Lower leg skin (tissue), 3 donors: Measurements from ENCODE around the gene MAST3.

Source experiments
- POLR2A ChIP-seq, 2 donors: fragments of 450-650 bp; IDR thresholded peaks; one replicate each; pipeline ENCODE4 v1.6.1; 2016 to 2017; ENCODE audit warnings: antibody characterized with exemption in 2 of 2, mild to moderate bottlenecking in 1 of 2, moderate library complexity in 1 of 2
- TF ChIP-seq, protein P1 (sequence below), 3 donors: fragments of 450-650 bp; IDR thresholded peaks; one replicate each; pipeline ENCODE4 v1.5.1; 2016; ENCODE audit warnings: antibody characterized with exemption in 3 of 3, mild to moderate bottlenecking in 3 of 3, moderate library complexity in 2 of 3

DNA sequence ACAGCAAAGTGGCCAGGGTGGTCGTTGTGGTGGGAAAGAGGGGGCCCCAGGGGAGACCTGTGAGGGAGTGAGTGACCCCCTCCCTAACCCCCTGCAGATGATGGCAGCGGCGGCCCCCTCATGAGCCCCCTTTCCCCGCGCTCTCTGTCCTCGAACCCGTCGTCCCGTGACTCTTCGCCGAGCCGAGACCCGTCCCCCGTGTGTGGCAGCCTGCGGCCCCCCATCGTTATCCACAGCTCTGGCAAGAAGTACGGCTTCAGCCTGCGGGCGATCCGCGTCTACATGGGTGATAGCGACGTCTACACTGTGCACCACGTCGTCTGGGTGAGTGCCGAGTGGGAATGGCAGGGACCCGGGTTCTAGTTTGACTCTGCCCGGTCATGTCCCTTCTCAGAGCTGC lies 47.3 kb downstream of the MAST3 start:
- TF ChIP-seq, protein P1, sequence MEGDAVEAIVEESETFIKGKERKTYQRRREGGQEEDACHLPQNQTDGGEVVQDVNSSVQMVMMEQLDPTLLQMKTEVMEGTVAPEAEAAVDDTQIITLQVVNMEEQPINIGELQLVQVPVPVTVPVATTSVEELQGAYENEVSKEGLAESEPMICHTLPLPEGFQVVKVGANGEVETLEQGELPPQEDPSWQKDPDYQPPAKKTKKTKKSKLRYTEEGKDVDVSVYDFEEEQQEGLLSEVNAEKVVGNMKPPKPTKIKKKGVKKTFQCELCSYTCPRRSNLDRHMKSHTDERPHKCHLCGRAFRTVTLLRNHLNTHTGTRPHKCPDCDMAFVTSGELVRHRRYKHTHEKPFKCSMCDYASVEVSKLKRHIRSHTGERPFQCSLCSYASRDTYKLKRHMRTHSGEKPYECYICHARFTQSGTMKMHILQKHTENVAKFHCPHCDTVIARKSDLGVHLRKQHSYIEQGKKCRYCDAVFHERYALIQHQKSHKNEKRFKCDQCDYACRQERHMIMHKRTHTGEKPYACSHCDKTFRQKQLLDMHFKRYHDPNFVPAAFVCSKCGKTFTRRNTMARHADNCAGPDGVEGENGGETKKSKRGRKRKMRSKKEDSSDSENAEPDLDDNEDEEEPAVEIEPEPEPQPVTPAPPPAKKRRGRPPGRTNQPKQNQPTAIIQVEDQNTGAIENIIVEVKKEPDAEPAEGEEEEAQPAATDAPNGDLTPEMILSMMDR (IDR thresholded peaks at IDR 0.05), result no peak
- TF ChIP-seq POLR2A (IDR thresholded peaks at IDR 0.05), result no peak
